Neural progenitor cell (in vitro differentiated cells): ENCODE measurements around the gene FMN1.

Experiments used
- CTCF ChIP-seq: fragments of 200-600 bp; sonication (generic); IDR thresholded peaks from 2 replicates; pipeline ENCODE4 v1.5.1; 2017; ENCODE audit warnings: antibody characterized with exemption, mild to moderate bottlenecking
- EZH2 ChIP-seq: fragments of 200-600 bp; sonication (generic); IDR thresholded peaks from 2 replicates; pipeline ENCODE4 v1.6.1; 2017; ENCODE audit warnings: antibody characterized with exemption, mild to moderate bottlenecking, moderate library complexity
- EZH2phosphoT487 ChIP-seq: fragments of 200-600 bp; sonication (generic); IDR thresholded peaks from 2 replicates; pipeline ENCODE4 v1.6.1; 2017; ENCODE audit warnings: antibody characterized with exemption

GRCh38 chr15:33179874-33180273, 14.6 kb downstream of the FMN1 start:
- TF ChIP-seq CTCF (no peak), EZH2 (no peak), EZH2phosphoT487 (no peak)
